Activated T-helper 2 cell treated with anti-CD3 and anti-CD28 coated beads, Interferon-gamma antibody, Interleukin-2, Interleukin-4, amounts not matched to agents 10 μg/mL and 5 μg/mL and 100 μg/mL, durations not matched to agents 14 hours and 24 hours and 36 hours (primary cell): ENCODE data around the gene TTC21B. TPM values are rescaled to one million over a fixed set of nuclear protein-coding genes. Genes with fewer than 3 reads are reported as not detected.
A peak's percentile ranks its signal among the peaks of the same experiment; 100 is the strongest.
"Not testable (repeated sequence)": the region's sequence is repeated elsewhere in the genome, so short reads cannot be mapped to it uniquely, and the experiment has no call there.

Source experiments
- DNase-seq: peaks from one replicate; pipeline ENCODE4 v3.0.0; 2021; ENCODE audit warnings: low spot score
- H3K27ac Mint-ChIP-seq: one replicate; pipeline ENCODE4 v1.8.0; 2021; ENCODE audit warnings: mixed read lengths
- H3K27me3 Mint-ChIP-seq: one replicate; pipeline ENCODE4 v1.8.0; 2021; ENCODE audit warnings: low read depth, mixed read lengths
- H3K36me3 Mint-ChIP-seq: one replicate; pipeline ENCODE4 v1.8.0; 2021; ENCODE audit warnings: low read depth, mixed read lengths
- H3K4me1 Mint-ChIP-seq: one replicate; pipeline ENCODE4 v1.8.0; 2021; ENCODE audit warnings: low read depth, mixed read lengths
- H3K4me3 Mint-ChIP-seq: one replicate; pipeline ENCODE4 v1.8.0; 2021; ENCODE audit warnings: low read depth, mild to moderate bottlenecking, moderate library complexity, mixed read lengths
- H3K9me3 Mint-ChIP-seq: one replicate; pipeline ENCODE4 v1.8.0; 2021; ENCODE audit warnings: mixed read lengths
- intact Hi-C: fragments of 100-400 bp; cut with micrococcal nuclease; formaldehyde crosslinking; loops from one replicate; pipeline ENCODE4 v1.15.1; 2023
- total RNA-seq: library from RNA; stranded (reverse); gene quantifications from 2 replicates; pipeline ENCODE4 v1.2.3, GENCODE V29; 2022

The TTC21B gene
- 19.7 and 23.4 TPM in 2 replicates for total RNA-seq

DNA sequence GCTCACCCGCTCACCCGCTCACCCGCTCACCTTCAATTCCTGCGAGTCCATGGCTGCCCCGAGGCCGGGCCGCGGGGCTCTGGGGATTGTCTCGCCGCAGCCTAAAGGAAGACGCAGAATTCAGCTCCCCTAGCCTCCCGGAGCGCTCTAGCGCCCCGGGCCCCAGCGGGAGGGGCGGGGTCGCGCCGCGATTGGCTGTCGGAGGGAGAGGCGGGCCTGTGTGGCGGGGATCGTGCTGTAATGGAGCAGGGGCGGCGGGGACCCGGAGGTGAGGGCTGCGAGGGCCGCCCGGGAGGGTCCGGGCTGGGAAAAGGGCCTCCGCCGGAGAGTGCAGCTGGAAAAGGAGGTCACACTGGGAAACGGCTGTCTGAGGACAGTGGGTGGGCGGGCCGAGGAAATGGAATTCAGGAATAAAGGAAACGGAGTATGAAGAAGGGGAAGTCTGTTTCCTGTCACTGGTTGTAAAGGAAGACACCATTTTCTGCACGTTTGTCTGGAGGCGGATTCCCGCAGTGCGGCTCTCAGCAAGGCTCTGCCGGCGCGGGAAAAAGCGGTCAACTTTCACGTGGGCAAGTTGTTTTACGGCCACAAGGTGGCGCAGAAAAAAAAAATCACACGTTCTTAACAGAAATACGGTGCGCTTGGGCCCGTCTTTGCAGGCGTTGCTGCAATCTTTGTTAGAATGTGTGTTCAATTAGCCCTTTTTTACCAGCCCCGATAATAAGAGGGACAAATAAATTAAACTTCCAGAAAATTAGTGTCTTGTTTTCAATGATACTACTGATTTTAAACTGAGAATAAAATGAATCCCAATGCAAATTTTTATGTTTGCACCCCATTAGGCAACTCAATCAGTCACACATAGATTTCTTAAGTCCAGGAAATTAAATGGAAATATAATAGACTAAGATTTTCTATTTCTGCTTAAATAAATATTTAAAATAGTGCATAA, at the start of gene TTC21B:
TTC21B (minus strand) TSS at position 122 of the 952 bp plus-strand sequence; CDS start at position 51, 71 bp downstream.
- Mint-ChIP-seq H3K9me3 (no peaks in the 10 kb centered on the region), H3K4me1 (peaks cover 6% of the 10 kb centered on the region), H3K27ac (no peak within 1 kb of the TSS), H3K4me3 (peak within 1 kb of the TSS; percentile 43), H3K36me3 (no peaks in the 10 kb centered on the region), H3K27me3 (no peaks in the 10 kb centered on the region)
- intact Hi-C loops = loop anchor here (1.0 to 5.0 kb wide), 6 partner anchors 15 to 557 kb away; partner anchors contain the start of genes GALNT3 and SCN1A
- DNase-seq = peak; percentile 91

GRCh38 chr2:166000401-166000800, 46.8 kb upstream of the TTC21B start:
- Mint-ChIP-seq H3K4me3 (no peak overlapping the region), H3K36me3 (no peaks in the 10 kb centered on the region), H3K4me1 (no peaks in the 10 kb centered on the region), H3K27me3 (no peaks in the 10 kb centered on the region), H3K9me3 (no peaks in the 10 kb centered on the region), H3K27ac (no peak overlapping the region)
- intact Hi-C loops = no loop called here
- DNase-seq = no peak

GRCh38 chr2:165990846-165991245, 37.3 kb upstream of the TTC21B start:
- Mint-ChIP-seq H3K9me3 (no peaks in the 10 kb centered on the region), H3K36me3 (no peaks in the 10 kb centered on the region), H3K27me3 (no peaks in the 10 kb centered on the region), H3K27ac (no peak overlapping the region), H3K4me1 (no peaks in the 10 kb centered on the region), H3K4me3 (no peak overlapping the region)
- intact Hi-C loops = no loop called here
- no peak for DNase-seq

DNA sequence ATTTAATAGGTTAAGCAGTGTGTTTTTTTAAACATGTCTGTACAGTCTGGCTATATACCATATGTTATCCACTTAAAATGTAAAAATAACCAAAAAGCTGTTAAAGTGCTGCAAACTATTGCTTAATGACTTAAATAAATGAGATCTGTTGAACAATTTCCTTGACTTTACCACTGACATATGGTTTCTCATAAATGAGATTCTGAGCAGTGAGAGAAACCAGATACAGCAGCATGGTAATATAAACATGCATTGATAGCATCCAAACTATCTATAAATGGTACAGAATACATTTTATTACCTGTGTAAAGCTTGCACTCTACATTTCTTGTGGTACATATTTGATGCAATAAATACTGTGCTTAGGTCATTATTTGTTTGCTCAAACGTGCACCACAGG, 36.3 kb upstream of the TTC21B start:
- Mint-ChIP-seq H3K4me3 (no peak overlapping the region), H3K9me3 (no peaks in the 10 kb centered on the region), H3K27me3 (no peaks in the 10 kb centered on the region), H3K4me1 (no peaks in the 10 kb centered on the region), H3K27ac (no peak overlapping the region), H3K36me3 (no peaks in the 10 kb centered on the region)
- DNase-seq = no peak
- intact Hi-C loops = no loop called here

DNA sequence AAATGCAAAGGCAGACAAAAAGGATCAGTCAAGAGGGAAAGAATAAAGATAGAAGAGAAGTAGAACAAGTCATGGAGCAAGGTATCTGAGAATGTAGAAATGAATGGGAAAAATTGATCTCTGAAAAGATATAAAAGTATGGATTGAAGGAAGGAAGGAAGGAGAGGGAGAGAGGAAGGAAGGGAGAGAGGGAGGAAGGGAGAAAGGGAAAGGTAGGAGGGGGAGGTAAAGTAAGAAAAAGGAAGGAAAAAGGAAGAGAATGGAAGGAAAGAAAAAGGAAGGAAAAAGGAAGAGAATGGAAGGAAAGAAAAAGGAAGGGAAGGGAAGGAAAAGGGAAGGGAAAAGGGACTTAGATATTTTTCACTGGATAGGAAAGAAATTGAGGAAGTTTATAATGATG, 31.5 kb upstream of the TTC21B start:
- no peaks in the 10 kb centered on the region for H3K36me3 Mint-ChIP-seq
- intact Hi-C loops = no loop called here
- no peaks in the 10 kb centered on the region for H3K4me1 Mint-ChIP-seq
- no peak overlapping the region for H3K27ac Mint-ChIP-seq
- peaks cover 3% of the 10 kb centered on the region for H3K27me3 Mint-ChIP-seq
- no peak overlapping the region for H3K4me3 Mint-ChIP-seq
- no peaks in the 10 kb centered on the region for H3K9me3 Mint-ChIP-seq
- DNase-seq = no peak

DNA sequence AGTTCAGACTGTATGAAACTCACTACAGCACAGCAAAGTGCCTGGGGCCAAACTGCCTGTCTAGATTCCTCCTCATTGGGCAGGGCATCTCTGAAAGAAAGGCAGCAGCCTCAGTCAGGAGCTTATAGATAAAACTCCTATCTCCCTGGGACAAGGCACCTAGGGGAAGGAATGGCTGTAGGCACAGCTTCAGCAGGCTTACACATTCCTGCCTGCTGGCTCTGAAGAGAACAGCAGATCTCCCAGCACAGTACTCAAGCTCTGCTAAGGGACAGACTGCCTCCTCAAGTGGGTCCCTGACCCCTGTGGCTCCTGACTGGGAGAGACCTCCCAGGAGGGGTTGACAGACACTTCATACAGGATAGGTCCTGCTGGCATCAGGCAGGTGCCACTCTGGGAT, 18.6 kb upstream of the TTC21B start:
- H3K4me3 Mint-ChIP-seq, H3K36me3 Mint-ChIP-seq, H3K9me3 Mint-ChIP-seq, DNase-seq, intact Hi-C loops, H3K27ac Mint-ChIP-seq, H3K27me3 Mint-ChIP-seq, H3K4me1 Mint-ChIP-seq: not testable (repeated sequence)

DNA sequence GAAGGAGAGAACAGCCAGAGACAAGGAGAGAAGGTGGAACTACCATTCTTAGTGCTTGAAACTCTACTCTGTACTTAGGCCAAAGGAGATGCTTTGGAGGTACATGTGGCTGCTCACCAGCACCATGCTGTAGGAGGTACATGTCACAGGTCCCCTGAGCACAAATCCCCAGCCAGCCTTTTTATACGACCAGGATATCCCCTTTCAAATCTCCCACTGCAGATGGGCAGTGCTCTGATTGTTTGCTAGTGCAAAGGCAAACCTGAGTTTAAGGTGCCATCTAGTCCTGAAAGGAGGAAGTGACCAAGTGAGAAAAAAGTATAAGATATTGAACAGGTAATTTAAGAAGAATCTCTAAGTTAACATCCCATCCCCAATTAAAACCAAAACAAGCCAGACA, 17.1 kb upstream of the TTC21B start:
- intact Hi-C loops = no loop called here
- Mint-ChIP-seq H3K27ac (no peak overlapping the region), H3K27me3 (peaks cover 2% of the 10 kb centered on the region), H3K36me3 (no peaks in the 10 kb centered on the region), H3K4me1 (no peaks in the 10 kb centered on the region), H3K4me3 (no peak overlapping the region), H3K9me3 (no peaks in the 10 kb centered on the region)
- no peak for DNase-seq

DNA sequence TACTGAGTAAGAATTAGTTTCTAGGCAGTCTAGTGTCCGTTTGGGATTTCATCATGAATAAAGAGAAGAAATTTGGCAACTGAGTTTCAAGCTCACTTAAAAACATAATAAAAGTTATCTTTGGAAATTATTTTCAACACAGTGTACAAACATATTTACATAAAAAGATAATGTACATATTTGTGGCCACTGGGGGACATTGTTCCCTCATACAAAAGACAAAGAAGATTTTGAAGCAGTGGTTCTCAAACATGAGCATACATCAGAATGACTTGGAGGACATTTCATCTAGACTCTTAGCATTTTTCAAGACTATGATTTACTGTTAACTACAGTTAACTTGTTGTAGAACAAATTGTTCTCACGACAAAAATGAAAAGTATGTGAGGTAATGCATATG, 15.7 kb upstream of the TTC21B start:
- no peak for DNase-seq
- no peak overlapping the region for H3K4me3 Mint-ChIP-seq
- no peaks in the 10 kb centered on the region for H3K4me1 Mint-ChIP-seq
- peaks cover 5% of the 10 kb centered on the region for H3K27me3 Mint-ChIP-seq
- no peaks in the 10 kb centered on the region for H3K9me3 Mint-ChIP-seq
- H3K27ac Mint-ChIP-seq = no peak overlapping the region
- H3K36me3 Mint-ChIP-seq = no peaks in the 10 kb centered on the region
- intact Hi-C loops = loop anchor here (2.0 kb wide), 1 partner anchor 14 kb away; no protein-coding TSS in a partner anchor

DNA sequence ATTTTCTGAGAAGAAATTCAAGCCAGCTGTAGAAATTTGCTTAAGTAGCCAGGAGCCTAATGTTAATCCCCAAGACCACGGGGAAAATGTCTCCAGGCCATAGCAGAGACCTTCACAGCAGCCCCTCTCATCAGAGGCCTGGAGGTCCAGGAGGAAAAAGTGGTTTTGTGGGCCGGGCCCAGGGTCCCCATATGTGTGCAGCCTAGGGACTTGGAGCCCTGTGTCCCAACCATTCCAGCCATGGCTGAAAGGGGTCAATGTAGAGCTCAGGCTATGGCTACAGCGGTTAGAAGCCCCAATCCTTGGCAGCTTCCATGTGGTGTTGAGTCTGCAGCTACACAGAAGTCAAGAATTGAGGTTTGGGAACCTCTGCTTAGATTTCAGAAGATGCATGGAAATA, 14.2 kb upstream of the TTC21B start:
- no peak for DNase-seq
- no peak overlapping the region for H3K27ac Mint-ChIP-seq
- H3K4me1 Mint-ChIP-seq = no peaks in the 10 kb centered on the region
- no peak overlapping the region for H3K4me3 Mint-ChIP-seq
- H3K27me3 Mint-ChIP-seq = peaks cover 10% of the 10 kb centered on the region
- no peaks in the 10 kb centered on the region for H3K36me3 Mint-ChIP-seq
- intact Hi-C loops = loop anchor here (2.0 kb wide), 1 partner anchor 13 kb away; no protein-coding TSS in a partner anchor
- no peaks in the 10 kb centered on the region for H3K9me3 Mint-ChIP-seq

- H3K36me3 Mint-ChIP-seq = no peaks in the 10 kb centered on the region
- H3K27ac Mint-ChIP-seq = no peak overlapping the region
- H3K4me3 Mint-ChIP-seq = no peak overlapping the region
- peaks cover 10% of the 10 kb centered on the region for H3K27me3 Mint-ChIP-seq
- DNase-seq = no peak
- intact Hi-C loops = no loop called here
- no peaks in the 10 kb centered on the region for H3K4me1 Mint-ChIP-seq
- no peaks in the 10 kb centered on the region for H3K9me3 Mint-ChIP-seq
These were observed 8.2 kb upstream of the TTC21B start for GRCh38 chr2:165961818-165962217.

GRCh38 chr2:165959371-165959770, 5.8 kb upstream of the TTC21B start:
- peaks cover 6% of the 10 kb centered on the region for H3K4me1 Mint-ChIP-seq
- intact Hi-C loops = no loop called here
- no peaks in the 10 kb centered on the region for H3K36me3 Mint-ChIP-seq
- H3K27me3 Mint-ChIP-seq = peaks cover 7% of the 10 kb centered on the region
- no peak overlapping the region for H3K27ac Mint-ChIP-seq
- H3K9me3 Mint-ChIP-seq = no peaks in the 10 kb centered on the region
- no peak for DNase-seq
- H3K4me3 Mint-ChIP-seq = no peak overlapping the region

DNA sequence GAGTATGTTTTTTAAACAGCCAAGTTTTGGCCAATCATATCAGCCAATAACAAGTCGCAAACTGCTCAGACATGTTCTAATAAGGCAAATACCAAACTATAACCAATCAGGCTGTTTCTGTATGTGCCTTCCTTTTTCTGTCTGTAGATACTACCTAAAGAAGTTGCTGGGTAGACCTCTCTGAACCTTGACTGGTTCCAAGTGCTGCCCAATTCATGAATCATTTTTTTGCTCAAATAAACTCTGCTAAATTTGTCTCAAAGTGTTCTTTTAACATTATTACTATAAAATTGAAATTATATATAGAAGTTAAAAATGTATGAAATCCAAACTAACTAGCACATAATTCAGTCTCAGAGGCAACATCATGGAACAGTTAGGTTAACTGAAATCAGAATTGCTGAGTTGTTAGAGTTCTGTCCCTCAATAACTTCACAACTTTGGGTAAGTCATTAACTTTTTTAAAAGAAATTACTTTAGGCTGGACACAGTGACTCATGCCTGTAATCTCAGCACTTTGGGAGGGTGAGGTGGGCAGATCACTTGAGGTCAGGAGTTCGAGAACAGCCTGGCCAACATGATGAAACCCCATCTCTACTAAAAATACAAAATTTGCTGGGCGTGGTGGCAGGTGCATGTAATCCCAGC, 4.9 kb upstream of the TTC21B start:
- Mint-ChIP-seq H3K4me3 (no peak overlapping the region), H3K27me3 (peaks cover 2% of the 10 kb centered on the region), H3K4me1 (peaks cover 6% of the 10 kb centered on the region), H3K36me3 (no peaks in the 10 kb centered on the region), H3K9me3 (no peaks in the 10 kb centered on the region), H3K27ac (no peak overlapping the region)
- DNase-seq = no peak
- intact Hi-C loops = no loop called here

- Mint-ChIP-seq H3K4me1 (peaks cover 6% of the 10 kb centered on the region), H3K27ac (no peak overlapping the region), H3K9me3 (no peaks in the 10 kb centered on the region), H3K36me3 (no peaks in the 10 kb centered on the region), H3K4me3 (no peak overlapping the region), H3K27me3 (no peaks in the 10 kb centered on the region)
- intact Hi-C loops = no loop called here
- DNase-seq = no peak
These were observed 3.6 kb upstream of the TTC21B start for GRCh38 chr2:165957030-165957675.
